H1 (cell line): Measurements from ENCODE around the gene MICALL2. TPM values are rescaled to one million over a fixed set of nuclear protein-coding genes. Genes with fewer than 3 reads are reported as not detected.

ENCODE experiments used
- CTCF ChIA-PET: fragments of 300-600 bp; sonication (Branson Sonifier 250); formaldehyde crosslinking; loops from one replicate; lab custom pipeline; 2021; ENCODE audit not compliant: partially characterized antibody; lab: Charles Lee
- POLR2A ChIA-PET: fragments of 300-600 bp; sonication (Branson Sonifier 250); formaldehyde crosslinking; loops from one replicate; lab custom pipeline; 2021; ENCODE audit warnings: inconsistent platforms; ENCODE audit not compliant: partially characterized antibody; lab: Charles Lee
- DNase-seq, 2 experiments: peaks; one replicate each; pipeline versions ENCODE4 v3.0.0 to v3.0.0-alpha.2; 2010 to 2022; ENCODE audit warnings: low spot score in 2 of 2, low read depth in 1 of 2, mixed read lengths in 1 of 2
- FAIRE-seq: peaks from 2 replicates; lab custom pipeline; 2011; peaks lifted over from hg19 to GRCh38; lab: Jason Lieb, UNC
- H2AFZ ChIP-seq: 2 replicates; pipeline ENCODE4 v1.8.1; 2012; ENCODE audit warnings: low read length, inconsistent platforms
- H2AK5ac ChIP-seq: 2 replicates; pipeline ENCODE4 v1.6.1; 2013; ENCODE audit warnings: low read depth, low read length
- H2BK120ac ChIP-seq: replicated peaks from 2 replicates; pipeline ENCODE3; 2013; ENCODE audit warnings: low read depth, low read length, inconsistent platforms
- H2BK12ac ChIP-seq: 2 replicates; pipeline ENCODE4 v1.6.1; 2013; ENCODE audit warnings: low read depth, low read length
- H2BK15ac ChIP-seq: 2 replicates; pipeline ENCODE4 v1.6.1; 2013; ENCODE audit warnings: low read length
- H2BK20ac ChIP-seq: 2 replicates; pipeline ENCODE4 v1.6.1; 2013; ENCODE audit warnings: low read length
- H2BK5ac ChIP-seq: 2 replicates; pipeline ENCODE4 v1.6.1; 2013; ENCODE audit warnings: low read depth, low read length
- H3K14ac ChIP-seq: 2 replicates; pipeline ENCODE4 v1.6.1; 2013; ENCODE audit warnings: inconsistent platforms; ENCODE audit not compliant: insufficient read length
- H3K18ac ChIP-seq: 2 replicates; pipeline ENCODE4 v1.6.1; 2013; ENCODE audit warnings: low read length; ENCODE audit errors: extremely low read depth
- H3K23ac ChIP-seq: 2 replicates; pipeline ENCODE4 v1.6.1; 2013; ENCODE audit warnings: inconsistent platforms; ENCODE audit not compliant: insufficient read length
- H3K23me2 ChIP-seq: 2 replicates; pipeline ENCODE4 v1.6.1; 2013; ENCODE audit warnings: low read depth, low read length
- H3K27ac ChIP-seq: 2 replicates; pipeline ENCODE4 v1.6.1; 2011; ENCODE audit warnings: low read depth, low read length, inconsistent platforms
- H3K27me3 ChIP-seq, 4 experiments: replicated peaks in 1 of 4; 1 replicate in 1 of 4; 2 replicates in 3 of 4; pipeline versions ENCODE4 v1.6.1 to v1.8.1; 2011 to 2013; ENCODE audit warnings: low read length in 3 of 4, mild to moderate bottlenecking in 3 of 4, inconsistent platforms in 2 of 4, mixed read lengths in 2 of 4, moderate library complexity in 1 of 4; ENCODE audit not compliant: control insufficient read depth in 3 of 4, insufficient read depth in 3 of 4; ENCODE audit errors: extremely low read depth in 1 of 4
- H3K36me3 ChIP-seq, 4 experiments: 2 replicates each; pipeline versions ENCODE4 v1.6.1 to v1.8.1; 2011 to 2013; ENCODE audit warnings: mild to moderate bottlenecking in 4 of 4, low read length in 3 of 4, moderate library complexity in 2 of 4, control low read depth in 1 of 4, inconsistent platforms in 1 of 4; ENCODE audit not compliant: insufficient read depth in 4 of 4, control insufficient read depth in 2 of 4
- H3K4ac ChIP-seq: replicated peaks from 2 replicates; pipeline ENCODE3; 2013; ENCODE audit warnings: low read length, low read depth, mixed read lengths, inconsistent platforms; ENCODE audit not compliant: insufficient read length
- H3K4me1 ChIP-seq, 4 experiments: replicated peaks in 1 of 4; 1 replicate in 1 of 4; 2 replicates in 3 of 4; pipeline versions ENCODE4 v1.6.1 to v1.8.1; 2011 to 2013; ENCODE audit warnings: low read length in 3 of 4, inconsistent platforms in 2 of 4, mixed read lengths in 1 of 4; ENCODE audit not compliant: insufficient read depth in 4 of 4, control insufficient read depth in 3 of 4
- H3K4me2 ChIP-seq, 2 experiments: 2 replicates each; pipeline versions ENCODE4 v1.6.1 to v1.8.1; 2011 to 2013; ENCODE audit warnings: low read depth in 2 of 2, low read length in 2 of 2, control low read depth in 1 of 2, inconsistent platforms in 1 of 2, mild to moderate bottlenecking in 1 of 2; ENCODE audit not compliant: insufficient read depth in 1 of 2
- H3K4me3 ChIP-seq, 4 experiments: fragments of 200-600, 300-600 bp in 1 of 4; sonication (generic), shearing (Covaris generic), sonication (Bioruptor Twin) in 1 of 4; 2 replicates each; pipeline versions ENCODE4 v1.5.1 to v1.8.1; 2011 to 2016; ENCODE audit warnings: low read length in 4 of 4, low read depth in 3 of 4, control low read depth in 2 of 4, inconsistent platforms in 2 of 4, mild to moderate bottlenecking in 2 of 4, mixed read lengths in 1 of 4, moderate library complexity in 1 of 4; ENCODE audit not compliant: insufficient read depth in 2 of 4; ENCODE audit errors: extremely low read depth in 1 of 4
- H3K56ac ChIP-seq: replicated peaks from 2 replicates; pipeline ENCODE3; 2013; ENCODE audit warnings: low read depth, mild to moderate bottlenecking, mixed read lengths, low read length, inconsistent platforms; ENCODE audit not compliant: insufficient read length
- H3K79me1 ChIP-seq: 2 replicates; pipeline ENCODE4 v1.6.1; 2013; ENCODE audit warnings: low read depth, low read length, control low read depth
- H3K79me2 ChIP-seq, 2 experiments: 2 replicates each; pipeline versions ENCODE4 v1.6.1 to v1.8.1; 2012 to 2013; ENCODE audit warnings: low read length in 2 of 2, mild to moderate bottlenecking in 2 of 2, inconsistent platforms in 1 of 2; ENCODE audit not compliant: insufficient read depth in 2 of 2, control insufficient read depth in 1 of 2
- H3K9ac ChIP-seq, 4 experiments: replicated peaks in 1 of 4; 1 replicate in 1 of 4; 2 replicates in 3 of 4; pipeline versions ENCODE4 v1.6.1 to v1.8.1; 2011 to 2013; ENCODE audit warnings: low read depth in 3 of 4, low read length in 3 of 4, control low read depth in 2 of 4, mild to moderate bottlenecking in 2 of 4, moderate library complexity in 2 of 4, inconsistent platforms in 1 of 4; ENCODE audit errors: extremely low read depth in 1 of 4
- H3K9me3 ChIP-seq, 2 experiments: 2 replicates each; pipeline versions ENCODE4 v1.6.1 to v1.8.1; 2012 to 2013; ENCODE audit warnings: mild to moderate bottlenecking in 2 of 2, moderate library complexity in 2 of 2, control low read depth in 1 of 2, inconsistent platforms in 1 of 2, low read depth in 1 of 2, low read length in 1 of 2, mixed read lengths in 1 of 2; ENCODE audit not compliant: insufficient read depth in 2 of 2
- H4K20me1 ChIP-seq, 2 experiments: replicated peaks in 1 of 2; 2 replicates each; pipeline versions ENCODE3 to v1.8.1; 2011 to 2013; ENCODE audit warnings: inconsistent platforms in 2 of 2, low read length in 2 of 2, mild to moderate bottlenecking in 1 of 2; ENCODE audit not compliant: insufficient read depth in 2 of 2, control insufficient read depth in 1 of 2
- H4K5ac ChIP-seq: 2 replicates; pipeline ENCODE4 v1.6.1; 2013; ENCODE audit warnings: low read length, low read depth, mixed read lengths, inconsistent platforms; ENCODE audit not compliant: insufficient read length
- H4K8ac ChIP-seq: 2 replicates; pipeline ENCODE4 v1.8.0; 2013; ENCODE audit warnings: mild to moderate bottlenecking, moderate library complexity, low read length, inconsistent platforms; ENCODE audit not compliant: insufficient read depth; ENCODE audit errors: extremely low read depth
- H4K91ac ChIP-seq: replicated peaks from 2 replicates; pipeline ENCODE3; 2013; ENCODE audit warnings: low read length, mixed read lengths, inconsistent platforms; ENCODE audit not compliant: insufficient read length
- BACH1 ChIP-seq: IDR thresholded peaks from 2 replicates; pipeline ENCODE4 v1.6.1; 2012; ENCODE audit warnings: low read length, improper control_type of control experiment
- CHD1 ChIP-seq: IDR thresholded peaks from 2 replicates; pipeline ENCODE4 v1.6.1; 2012; ENCODE audit warnings: low read depth, low read length, improper control_type of control experiment
- HDAC2 ChIP-seq, 2 experiments: fragments of 300-600 bp in 1 of 2; sonication (generic) in 1 of 2; IDR thresholded peaks; 2 replicates each; pipeline ENCODE4 v1.6.1; 2011 to 2012; ENCODE audit warnings: low read depth in 2 of 2, low read length in 2 of 2, mild to moderate bottlenecking in 2 of 2, moderate library complexity in 2 of 2, borderline replicate concordance in 1 of 2, inconsistent platforms in 1 of 2
- JUND ChIP-seq: IDR thresholded peaks from 2 replicates; pipeline ENCODE4 v1.6.1; 2011; ENCODE audit warnings: mild to moderate bottlenecking, improper control_type of control experiment, low read length
- MAFK ChIP-seq: IDR thresholded peaks from 2 replicates; pipeline ENCODE4 v1.6.1; 2012; ENCODE audit warnings: low read depth, mild to moderate bottlenecking, improper control_type of control experiment, low read length
- NRF1 ChIP-seq: IDR thresholded peaks from 2 replicates; pipeline ENCODE4 v1.6.1; 2011; ENCODE audit warnings: mild to moderate bottlenecking, low read depth, low read length, improper control_type of control experiment
- RBBP5 ChIP-seq: IDR thresholded peaks from 2 replicates; pipeline ENCODE4 v1.7.1; 2012; ENCODE audit warnings: low read depth, mild to moderate bottlenecking, inconsistent platforms, low read length, moderate library complexity, borderline replicate concordance
- SAP30 ChIP-seq: fragments of 300-600 bp; sonication (generic); IDR thresholded peaks from 2 replicates; pipeline ENCODE4 v1.7.1; 2012; ENCODE audit warnings: low read length, moderate library complexity, mild to moderate bottlenecking, inconsistent platforms; ENCODE audit not compliant: insufficient read depth, insufficient replicate concordance
- SIN3A ChIP-seq, 2 experiments: IDR thresholded peaks in 1 of 2; conservative IDR thresholded peaks in 1 of 2; 2 replicates each; pipeline ENCODE4 v1.6.1; 2011 to 2012; ENCODE audit warnings: low read length in 2 of 2, improper control_type of control experiment in 1 of 2, low read depth in 1 of 2, mild to moderate bottlenecking in 1 of 2
- SRF ChIP-seq: IDR thresholded peaks from 2 replicates; pipeline ENCODE4 v1.6.1; 2011; ENCODE audit warnings: mild to moderate bottlenecking, low read depth, low read length, moderate library complexity
- WGBS, 2 experiments: shearing (Covaris generic) in 1 of 2; methylation state at CpG; one replicate each; pipeline versions ENCODE4 v1.1.6 to v1.1.7; 2013 to 2015; ENCODE audit warnings: low lambda C conversion rate in 2 of 2, mixed read lengths in 2 of 2, inconsistent platforms in 1 of 2, low coverage in 1 of 2, missing lambda C conversion rate in 1 of 2; ENCODE audit not compliant: insufficient replicate concordance in 2 of 2, insufficient coverage in 1 of 2, insufficient read length in 1 of 2; ENCODE audit errors: extremely low coverage in 1 of 2, missing lambda C conversion rate in 1 of 2; 5-methylcytosine and 5-hydroxymethylcytosine counted together
- polyA plus RNA-seq, 7 experiments: library from polyadenylated mRNA; depleted of rRNA in 3 of 7; stranded (reverse) in 5 of 7; unstranded in 2 of 7; fragments of >200 nt in 5 of 7; fragments of 200-250 nt in 2 of 7; gene quantifications; 1 replicate in 5 of 7; 2 replicates in 1 of 7; 4 replicates in 1 of 7; pipeline versions ENCODE4 v1.2.1 to v1.2.3, GENCODE V29; 2011 to 2013; ENCODE audit warnings: missing spikeins in 2 of 7, mixed read lengths in 2 of 7
- total RNA-seq: library from RNA; stranded (reverse); fragmentation: NEBNext Ultra II Directional; extraction: Animal tissue kit (Norgen Biotek cat#: 25700); gene quantifications from 2 replicates; pipeline ENCODE4 v1.2.1, GENCODE V29; 2021
- TF ChIP-seq, protein P1 (sequence below): IDR thresholded peaks from 2 replicates; pipeline ENCODE4 v1.6.1; 2011; ENCODE audit warnings: low read depth, mild to moderate bottlenecking, low read length; ENCODE audit not compliant: insufficient read depth

Gene MICALL2
- total and polyA plus RNA-seq, 2 of the 8 experiments (the other 6 are each of a cell fraction or from before 2014, with no cell fraction given) = 5.3 to 8.5 TPM

DNA sequence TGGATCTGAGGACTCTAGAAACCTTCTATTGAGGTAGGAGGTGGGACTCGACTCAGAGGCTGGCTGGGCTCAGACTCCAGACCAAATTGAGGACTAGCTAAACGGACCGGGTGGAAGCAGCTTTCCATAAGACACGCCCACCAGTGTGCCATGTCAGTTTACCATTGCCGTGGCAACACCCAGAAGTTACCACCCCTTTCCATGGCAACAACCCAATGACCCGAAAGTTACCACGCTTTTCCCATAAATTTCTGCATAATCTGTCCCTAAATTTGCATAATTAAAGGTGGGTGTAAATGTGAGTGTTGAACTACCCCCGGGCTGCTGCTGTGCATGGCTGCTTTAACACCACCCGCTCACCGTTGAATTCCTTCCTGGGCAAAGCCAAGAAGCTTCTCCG lies 58.9 kb downstream of the MICALL2 start:
- H3K23ac ChIP-seq = no peak overlapping the region
- no peak overlapping the region for H4K91ac ChIP-seq
- H3K79me2 ChIP-seq = no peaks in the 10 kb centered on the region
- DNase-seq (no peak), FAIRE-seq (no peak)
- no peaks in the 10 kb centered on the region for H3K36me3 ChIP-seq
- ChIA-PET POLR2A (interaction anchor here (0.7 kb wide), 1 partner anchor 15 kb away, joined by 3 read pairs; no protein-coding TSS in a partner anchor), CTCF (interaction anchor here (0.6 to 2.6 kb wide), 9 partner anchors 12 to 1055 kb away, joined by 3 to 14 read pairs (median 3); no protein-coding TSS in a partner anchor)
- H2AK5ac ChIP-seq = no peak overlapping the region
- H3K4me2 ChIP-seq = no peak overlapping the region
- H3K27me3 ChIP-seq = peaks cover 0 to 25% (median 14%) of the 10 kb centered on the region in 4 experiments; a peak in 5 of 7 replicates
- peaks cover 0 to 6% (median 2%) of the 10 kb centered on the region in 4 experiments; a peak in 4 of 7 replicates for H3K4me1 ChIP-seq
- no peak overlapping the region for H3K56ac ChIP-seq
- no peak overlapping the region for H3K27ac ChIP-seq
- TF ChIP-seq, protein P1, sequence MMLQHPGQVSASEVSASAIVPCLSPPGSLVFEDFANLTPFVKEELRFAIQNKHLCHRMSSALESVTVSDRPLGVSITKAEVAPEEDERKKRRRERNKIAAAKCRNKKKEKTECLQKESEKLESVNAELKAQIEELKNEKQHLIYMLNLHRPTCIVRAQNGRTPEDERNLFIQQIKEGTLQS = no peak
- TF ChIP-seq SIN3A (conservative IDR thresholded peaks at IDR 0.05 in 1 of 2, IDR thresholded peaks at IDR 0.05 in 1 of 2; ENCODE audit: low read depth in 1 of 2, low read length in 2 of 2) (no peak), JUND (no peak), BACH1 (no peak), HDAC2 (IDR thresholded peaks at IDR 0.05; ENCODE audit: borderline replicate concordance in 1 of 2, low read depth in 2 of 2, low read length in 2 of 2) (no peak), RBBP5 (no peak), NRF1 (no peak), CHD1 (no peak), SAP30 (no peak), SRF (no peak), MAFK (no peak)
- H3K23me2 ChIP-seq = peaks cover 2% of the 10 kb centered on the region; the same call in 1 of the 2 replicates
- peaks cover 0 to 3% of the 10 kb centered on the region in 2 experiments; a peak in 1 of 4 replicates for H3K9me3 ChIP-seq
- H3K4me3 ChIP-seq = no peak overlapping the region
- H4K5ac ChIP-seq = no peak overlapping the region
- H3K79me1 ChIP-seq = no peaks in the 10 kb centered on the region
- H4K20me1 ChIP-seq = no peaks in the 10 kb centered on the region
- no peak overlapping the region for H2BK5ac ChIP-seq
- H2AFZ ChIP-seq = no peak overlapping the region
- no peak overlapping the region for H2BK120ac ChIP-seq
- H3K18ac ChIP-seq = no peak overlapping the region
- H4K8ac ChIP-seq = no peak overlapping the region
- H3K14ac ChIP-seq = no peak overlapping the region
- WGBS, 2 experiments = 73% methylated on average over 11 of the region's 11 CpGs; no CpG with 5 or more reads in 1 of the 2 experiments
- no peak overlapping the region for H3K9ac ChIP-seq
- no peak overlapping the region for H2BK15ac ChIP-seq
- H3K4ac ChIP-seq = no peak overlapping the region
- no peak overlapping the region for H2BK20ac ChIP-seq
- H2BK12ac ChIP-seq = no peak overlapping the region
